ENCODE results near the gene C10orf90.

- TF ChIP-seq EZH2 (IDR thresholded peaks at IDR 0.05) = no peak
- TF ChIP-seq FOXP2 (optimal IDR thresholded peaks at IDR 0.05; ENCODE audit: control extremely low read depth, extremely low read length, insufficient read depth) = no peak
- no peak for TF ChIP-seq POLR2AphosphoS5 (IDR thresholded peaks at IDR 0.05; ENCODE audit: borderline replicate concordance, low read depth, low read length)
Observed at GRCh38 chr10:126476246-126476645, 194.2 kb downstream of the C10orf90 start.
